HG03135 (cell line): ENCODE results near the gene SRPX.

Experiments used
- ATAC-seq: cut with Tn5 transposase; IDR thresholded peaks from one replicate; pipeline ENCODE4 v1.9.1; 2021; ENCODE audit warnings: mild to moderate bottlenecking, moderate library complexity; ENCODE audit not compliant: unreplicated experiment

Gene SRPX

GRCh38 chrX:38211891-38212635 is 8.6 kb downstream of the SRPX start:
- ATAC-seq, result no peak

GRCh38 chrX:38206542-38206941 is 14.1 kb downstream of the SRPX start:
- ATAC-seq, result no peak

- no peak for ATAC-seq
These were observed 14.6 kb downstream of the SRPX start for GRCh38 chrX:38206036-38206435.

GRCh38 chrX:38205039-38205438 is 15.6 kb downstream of the SRPX start:
- ATAC-seq, result no peak

GRCh38 chrX:38192007-38192810 is 28.5 kb downstream of the SRPX start:
- ATAC-seq, result no peak

- ATAC-seq, result no peak
These were observed 31.0 kb downstream of the SRPX start for GRCh38 chrX:38189431-38190250.

- no peak for ATAC-seq
These were observed 37.1 kb downstream of the SRPX start for GRCh38 chrX:38183596-38183995.

- no peak for ATAC-seq
These were observed 39.3 kb downstream of the SRPX start for GRCh38 chrX:38181357-38181756.

GRCh38 chrX:38178396-38178795 is 42.3 kb downstream of the SRPX start:
- ATAC-seq, result no peak

- no peak for ATAC-seq
These were observed 45.5 kb downstream of the SRPX start for GRCh38 chrX:38175139-38175538.

GRCh38 chrX:38172596-38172995 is 48.1 kb downstream of the SRPX start:
- no peak for ATAC-seq

GRCh38 chrX:38170556-38170955 is 50.1 kb downstream of the SRPX start:
- ATAC-seq, result no peak

GRCh38 chrX:38166478-38167083 is 54.1 kb downstream of the SRPX start:
- no peak for ATAC-seq

- ATAC-seq, result no peak
These were observed 55.6 kb downstream of the SRPX start for GRCh38 chrX:38165023-38165422.

- no peak for ATAC-seq
These were observed 57.5 kb downstream of the SRPX start for GRCh38 chrX:38163193-38163592.

- no peak for ATAC-seq
These were observed 63.8 kb downstream of the SRPX start for GRCh38 chrX:38156838-38157237.

- ATAC-seq, result no peak
These were observed 65.9 kb downstream of the SRPX start for GRCh38 chrX:38154818-38155217.

- no peak for ATAC-seq
These were observed 66.3 kb downstream of the SRPX start for GRCh38 chrX:38154340-38154739.

- ATAC-seq, result no peak
These were observed 69.2 kb downstream of the SRPX start for GRCh38 chrX:38151441-38151840.

- no peak for ATAC-seq
These were observed 69.7 kb downstream of the SRPX start for GRCh38 chrX:38150993-38151392.

GRCh38 chrX:38149016-38149415 is 71.7 kb downstream of the SRPX start:
- ATAC-seq, result no peak
